Activated naive CD8-positive, alpha-beta T cell treated with anti-CD3 and anti-CD28 coated beads, Interleukin-2, amount 10 ng/mL, durations not matched to agents 7 days and 5 days (primary cell): Measurements from ENCODE around the gene ATG10. TPM values are rescaled to one million over a fixed set of nuclear protein-coding genes. Genes with fewer than 3 reads are reported as not detected.

Source experiments
- ATAC-seq: fragments of 150-1000 bp; cut with Tn5 transposase; one replicate; pipeline ENCODE4 v1.10.0; 2021; ENCODE audit warnings: low read depth, moderate library complexity
- POLR2A ChIA-PET: fragments of 350-600 bp; sonication (Branson Sonifier 250); formaldehyde crosslinking; loops from one replicate; lab custom pipeline; 2021; ENCODE audit warnings: antibody characterized with exemption; lab: Charles Lee
- DNase-seq: peaks from one replicate; pipeline ENCODE4 v3.0.0; 2021
- H3K27ac Mint-ChIP-seq: one replicate; pipeline ENCODE4 v1.8.0; 2022; ENCODE audit warnings: mild to moderate bottlenecking, mixed read lengths
- H3K27me3 Mint-ChIP-seq: one replicate; pipeline ENCODE4 v1.8.0; 2022; ENCODE audit warnings: mild to moderate bottlenecking, moderate library complexity, mixed read lengths
- H3K36me3 Mint-ChIP-seq: one replicate; pipeline ENCODE4 v1.8.0; 2021; ENCODE audit warnings: mild to moderate bottlenecking, mixed read lengths
- H3K4me1 Mint-ChIP-seq: one replicate; pipeline ENCODE4 v1.8.0; 2021; ENCODE audit warnings: mixed read lengths
- H3K4me3 Mint-ChIP-seq: one replicate; pipeline ENCODE4 v1.8.0; 2022; ENCODE audit warnings: mild to moderate bottlenecking, moderate library complexity, mixed read lengths
- H3K9me3 Mint-ChIP-seq: one replicate; pipeline ENCODE4 v1.8.0; 2021; ENCODE audit warnings: mixed read lengths
- total RNA-seq, 2 experiments: library from RNA; stranded (reverse); gene quantifications; one replicate each; pipeline ENCODE4 v1.2.3, GENCODE V29; 2021

ATG10 gene
- total RNA-seq, 2 experiments from 2014 or later = 11.5 to 12.4 TPM

DNA sequence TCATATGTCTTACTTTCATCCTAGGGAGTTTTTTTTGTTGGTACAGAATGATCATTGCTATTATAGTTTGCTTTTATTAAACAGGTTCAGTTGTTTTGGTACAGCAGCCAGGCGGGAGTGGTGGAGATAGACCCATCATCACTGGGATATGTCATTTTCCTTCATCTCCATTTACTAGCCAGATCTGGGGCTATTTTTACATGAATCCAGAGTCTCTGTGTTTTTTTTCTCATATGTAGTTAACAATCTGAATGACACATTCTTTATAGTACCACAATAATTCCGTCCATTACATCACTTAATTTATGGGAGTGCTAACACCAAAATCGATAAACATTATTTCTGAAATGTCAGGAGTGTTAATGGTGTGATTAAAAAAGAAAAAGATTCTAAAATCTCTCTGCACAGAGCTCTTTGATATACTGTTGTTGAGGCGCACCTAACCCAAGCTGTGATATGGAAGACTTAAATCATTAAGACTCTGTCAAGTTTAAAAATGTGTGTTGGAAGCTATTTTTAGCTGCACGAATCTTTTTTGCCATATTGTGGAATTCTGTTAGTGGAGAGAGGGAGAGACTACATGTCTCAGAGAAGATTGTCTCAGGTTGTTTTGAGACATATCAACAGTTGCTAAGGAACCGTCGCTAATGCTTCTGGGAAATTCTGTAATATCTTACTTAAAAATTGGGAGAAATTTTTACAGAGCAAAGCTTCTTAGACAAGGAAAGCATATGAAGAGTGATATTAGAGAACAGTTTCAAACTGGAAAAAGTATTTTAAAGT, 246.7 kb downstream of the ATG10 start:
- H3K4me3 Mint-ChIP-seq = no peak overlapping the region
- no peaks in the 10 kb centered on the region for H3K36me3 Mint-ChIP-seq
- no peaks in the 10 kb centered on the region for H3K9me3 Mint-ChIP-seq
- DNase-seq = no peak
- ATAC-seq = no peak
- H3K27me3 Mint-ChIP-seq = no peaks in the 10 kb centered on the region
- H3K27ac Mint-ChIP-seq = no peak overlapping the region
- POLR2A ChIA-PET = interaction anchor here (0.7 kb wide), 1 partner anchor 470 kb away, joined by 3 read pairs; no protein-coding TSS in a partner anchor
- peaks cover under 1% of the 10 kb centered on the region for H3K4me1 Mint-ChIP-seq

DNA sequence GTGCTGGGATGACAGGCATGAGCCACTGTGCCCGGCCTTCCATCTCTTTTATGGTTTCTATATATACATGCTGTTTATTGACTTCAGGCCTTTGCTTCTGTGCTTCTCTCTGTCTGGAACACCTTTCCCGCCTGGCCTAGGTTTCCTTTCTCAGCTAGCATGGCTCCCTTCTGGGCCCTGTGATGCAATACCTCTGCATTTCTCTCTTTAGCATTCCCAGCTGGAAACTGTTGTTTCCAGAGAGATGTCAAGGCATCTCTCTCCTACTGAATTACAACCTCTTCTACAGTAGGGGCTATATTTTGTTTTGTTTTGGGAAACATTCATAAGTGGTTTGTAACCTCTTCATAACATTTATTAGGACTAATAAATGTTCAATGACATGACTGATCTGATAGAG, 249.2 kb downstream of the ATG10 start:
- peaks cover 11% of the 10 kb centered on the region for H3K4me1 Mint-ChIP-seq
- H3K27ac Mint-ChIP-seq = no peak overlapping the region
- DNase-seq (no peak), ATAC-seq (no peak)
- POLR2A ChIA-PET = no interaction called here
- no peaks in the 10 kb centered on the region for H3K36me3 Mint-ChIP-seq
- no peak overlapping the region for H3K4me3 Mint-ChIP-seq
- no peaks in the 10 kb centered on the region for H3K9me3 Mint-ChIP-seq
- no peaks in the 10 kb centered on the region for H3K27me3 Mint-ChIP-seq

DNA sequence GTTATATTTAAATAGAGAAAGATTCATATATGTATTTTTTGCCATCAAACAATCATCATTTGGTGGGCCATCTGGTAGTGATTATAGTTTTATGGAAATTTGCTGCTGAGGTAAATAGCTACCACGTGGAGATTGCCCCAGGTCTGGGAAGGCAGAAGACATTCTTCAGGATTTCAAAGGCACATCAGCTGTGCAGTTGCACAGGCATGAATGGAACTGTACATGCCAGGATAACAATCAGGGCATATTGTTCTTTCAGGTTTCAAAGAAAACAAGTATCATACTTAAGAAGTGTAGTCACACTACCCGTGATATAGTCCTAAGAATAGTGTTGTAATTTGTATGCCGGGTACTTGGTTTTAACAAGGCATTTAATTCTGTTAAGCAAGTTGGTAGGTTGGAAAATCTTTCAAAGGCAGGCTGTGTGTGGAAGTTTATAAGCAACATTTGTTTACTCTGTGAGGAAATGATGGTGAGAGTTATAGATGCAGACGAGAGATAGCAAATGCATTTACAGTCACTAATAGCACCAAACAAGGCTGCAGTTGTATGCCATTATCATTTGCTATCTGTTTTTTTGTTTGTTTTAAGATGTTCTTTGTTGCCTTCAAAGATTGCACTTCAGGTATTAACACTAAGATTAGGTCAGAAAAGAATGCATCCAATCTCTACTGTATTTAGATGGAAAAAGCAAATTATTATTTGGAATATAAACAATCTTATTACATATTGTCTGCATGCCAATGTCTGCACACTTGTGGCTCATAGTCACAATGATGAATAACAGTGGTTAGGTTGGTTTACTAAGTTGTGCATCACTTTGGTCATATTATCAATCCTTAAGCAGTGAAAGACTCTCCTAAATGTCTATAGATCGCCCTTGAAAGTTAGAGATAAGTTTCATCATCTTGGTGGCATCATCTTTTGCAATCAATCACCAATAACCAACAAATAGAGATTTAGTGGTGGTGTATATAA, 251.1 kb downstream of the ATG10 start:
- no peak overlapping the region for H3K4me3 Mint-ChIP-seq
- DNase-seq (no peak), ATAC-seq (no peak)
- no peaks in the 10 kb centered on the region for H3K9me3 Mint-ChIP-seq
- peaks cover 11% of the 10 kb centered on the region for H3K4me1 Mint-ChIP-seq
- H3K27ac Mint-ChIP-seq = no peak overlapping the region
- H3K36me3 Mint-ChIP-seq = no peaks in the 10 kb centered on the region
- H3K27me3 Mint-ChIP-seq = no peaks in the 10 kb centered on the region
- POLR2A ChIA-PET = no interaction called here

DNA sequence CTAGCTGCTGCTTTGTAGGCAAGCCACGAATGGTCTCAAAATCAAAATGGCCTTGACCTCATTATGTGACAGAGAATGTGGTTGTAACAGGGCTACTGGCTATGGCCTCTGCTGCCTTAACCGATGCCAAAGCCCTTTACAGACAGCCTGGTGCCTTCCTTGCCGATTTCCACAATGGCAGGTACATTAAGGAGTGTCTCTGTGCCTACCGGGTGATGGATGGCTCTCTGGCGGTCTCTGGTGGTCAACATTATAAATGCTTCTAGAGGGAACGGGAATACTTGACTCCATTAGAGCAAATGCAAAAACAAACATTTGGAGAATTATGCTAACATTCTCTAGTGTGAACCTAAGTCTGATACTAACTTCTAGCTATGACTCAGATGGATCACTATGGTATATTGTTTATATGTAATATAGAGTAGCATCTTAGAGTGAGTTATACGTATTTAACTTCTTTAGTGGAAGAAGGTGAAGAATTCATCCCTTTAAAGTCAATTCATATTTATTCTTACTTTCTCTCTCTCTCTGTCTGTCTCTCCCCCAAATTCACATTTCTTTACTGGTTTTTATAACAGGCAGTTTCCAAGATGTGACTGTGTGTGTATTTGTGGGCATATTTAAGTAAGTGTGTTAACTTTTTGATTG, 253.8 kb downstream of the ATG10 start:
- POLR2A ChIA-PET = no interaction called here
- H3K27ac Mint-ChIP-seq = peak overlapping the region; percentile 51
- ATAC-seq (peak; percentile 73), DNase-seq (peak; percentile 49)
- H3K4me1 Mint-ChIP-seq = peaks cover 11% of the 10 kb centered on the region
- no peak overlapping the region for H3K4me3 Mint-ChIP-seq
- H3K36me3 Mint-ChIP-seq = no peaks in the 10 kb centered on the region
- no peaks in the 10 kb centered on the region for H3K27me3 Mint-ChIP-seq
- H3K9me3 Mint-ChIP-seq = no peaks in the 10 kb centered on the region

DNA sequence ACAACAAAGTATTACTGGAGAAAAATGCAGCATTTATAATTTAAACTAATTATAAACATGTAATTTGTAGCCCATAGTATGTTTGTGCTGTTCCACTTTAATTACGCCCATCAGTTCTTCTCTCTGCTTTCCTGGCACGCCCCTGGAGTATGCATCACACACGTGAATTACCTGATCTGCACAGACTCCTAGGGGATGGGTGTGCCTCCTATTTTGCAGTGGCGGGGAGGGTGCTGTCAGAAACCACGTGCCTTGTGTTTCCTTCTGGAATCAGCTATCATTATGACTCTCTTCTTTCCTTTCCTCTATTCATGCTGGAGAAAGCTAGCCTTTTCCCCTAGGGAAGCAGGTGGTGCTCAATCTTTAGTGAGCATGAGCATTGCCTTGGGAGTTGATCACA, 263.1 kb downstream of the ATG10 start:
- Mint-ChIP-seq H3K36me3 (no peaks in the 10 kb centered on the region), H3K27me3 (no peaks in the 10 kb centered on the region), H3K4me3 (no peak overlapping the region), H3K4me1 (no peaks in the 10 kb centered on the region), H3K9me3 (no peaks in the 10 kb centered on the region), H3K27ac (no peak overlapping the region)
- no peak for ATAC-seq
- no peak for DNase-seq
- POLR2A ChIA-PET = no interaction called here

DNA sequence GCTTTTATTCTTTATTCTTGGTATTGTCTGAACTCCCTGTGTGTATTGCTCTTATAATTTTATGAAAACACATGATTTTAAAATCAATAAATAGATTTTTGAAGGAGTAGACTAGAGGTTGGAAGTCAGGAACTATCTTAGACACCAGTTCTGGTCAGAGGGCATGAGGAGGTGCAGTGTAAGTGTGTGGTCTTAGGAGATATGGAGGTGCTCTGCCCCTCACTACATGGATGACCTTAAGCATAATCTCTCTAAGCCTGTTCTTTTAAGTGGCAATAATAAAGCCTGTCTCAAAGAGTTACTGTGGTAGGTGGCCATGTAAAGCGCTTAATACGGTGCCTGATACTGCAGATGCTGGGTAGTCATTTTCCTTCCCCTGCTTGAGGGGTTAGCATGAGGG, 272.3 kb downstream of the ATG10 start:
- peaks cover 12% of the 10 kb centered on the region for H3K36me3 Mint-ChIP-seq
- H3K9me3 Mint-ChIP-seq = peaks cover 4% of the 10 kb centered on the region
- H3K27ac Mint-ChIP-seq = no peak overlapping the region
- ATAC-seq (no peak), DNase-seq (no peak)
- no peaks in the 10 kb centered on the region for H3K27me3 Mint-ChIP-seq
- H3K4me3 Mint-ChIP-seq = no peak overlapping the region
- H3K4me1 Mint-ChIP-seq = no peaks in the 10 kb centered on the region
- POLR2A ChIA-PET = no interaction called here

DNA sequence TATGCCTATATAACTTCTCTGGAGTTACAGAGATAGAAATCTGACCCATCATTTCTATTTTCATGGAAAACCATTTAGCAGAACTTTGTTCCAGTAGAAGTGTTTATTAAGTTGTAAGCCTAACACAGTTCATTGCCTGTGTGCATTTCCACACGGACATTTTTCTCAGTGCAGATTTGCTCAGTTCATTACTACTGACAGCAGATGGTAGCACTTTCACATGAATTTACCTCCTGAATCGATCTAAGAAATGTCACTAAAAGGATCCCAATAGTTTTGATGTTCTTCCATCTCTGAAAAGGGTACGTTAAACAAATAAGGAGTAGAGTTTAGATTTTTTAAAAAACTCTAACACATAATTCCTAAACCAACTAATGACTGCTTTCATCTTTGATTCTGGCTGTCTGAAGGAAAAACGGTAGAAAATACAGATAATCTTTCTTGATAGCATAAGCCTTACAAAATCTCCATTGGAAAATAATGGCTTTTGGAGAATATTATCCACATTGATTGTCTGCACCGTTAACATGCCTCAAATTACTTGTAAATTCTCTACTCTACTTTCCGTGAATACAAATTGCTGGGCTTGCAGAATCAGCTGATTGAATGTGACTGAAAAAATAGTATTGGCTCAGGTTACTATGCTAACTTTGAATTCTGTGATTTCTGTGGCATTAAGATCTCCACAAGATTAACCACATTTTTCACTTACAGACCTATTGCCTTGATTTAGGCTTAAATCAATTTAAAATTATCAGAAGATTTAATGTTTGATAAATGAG, 273.2 kb downstream of the ATG10 start:
- peaks cover 12% of the 10 kb centered on the region for H3K36me3 Mint-ChIP-seq

DNA sequence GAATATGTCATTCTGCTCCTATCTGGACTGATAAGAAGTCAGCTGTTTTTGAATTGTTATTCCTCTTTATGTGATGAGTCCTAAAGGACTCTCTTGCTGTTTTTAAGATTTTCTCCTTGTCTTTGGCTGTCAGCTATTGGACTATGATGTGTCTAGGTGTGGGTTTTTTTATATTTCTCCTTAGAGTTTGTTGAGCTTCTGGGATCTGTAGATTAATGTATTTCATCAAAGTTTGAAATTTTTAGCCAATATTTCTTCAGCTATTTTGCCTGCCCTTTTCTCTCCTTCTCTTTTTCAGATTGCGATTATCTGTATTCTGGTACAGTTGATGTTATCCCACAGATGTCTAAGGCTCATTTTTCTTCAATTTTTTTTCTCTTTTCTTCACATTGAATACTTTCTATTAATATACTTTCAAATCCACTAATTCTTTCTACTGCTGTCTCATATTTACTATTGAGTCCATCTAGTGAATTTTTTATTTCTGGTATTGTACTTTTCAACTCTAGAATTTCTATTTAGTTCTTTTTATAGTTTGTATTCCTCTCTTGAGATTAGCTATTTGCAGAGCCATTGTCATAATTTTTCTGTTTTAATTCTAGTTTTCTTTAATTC, 275.2 kb downstream of the ATG10 start:
- no peaks in the 10 kb centered on the region for H3K27me3 Mint-ChIP-seq
- no peak overlapping the region for H3K4me3 Mint-ChIP-seq
- no peak for DNase-seq
- peaks cover 12% of the 10 kb centered on the region for H3K36me3 Mint-ChIP-seq
- H3K4me1 Mint-ChIP-seq = no peaks in the 10 kb centered on the region
- POLR2A ChIA-PET = no interaction called here
- H3K9me3 Mint-ChIP-seq = peaks cover 4% of the 10 kb centered on the region
- no peak for ATAC-seq
- H3K27ac Mint-ChIP-seq = no peak overlapping the region

More for the DNA sequence above, 273.2 kb downstream of the ATG10 start:
- Mint-ChIP-seq H3K9me3 (peaks cover 4% of the 10 kb centered on the region), H3K4me1 (no peaks in the 10 kb centered on the region), H3K27me3 (no peaks in the 10 kb centered on the region), H3K4me3 (no peak overlapping the region), H3K27ac (no peak overlapping the region)
- POLR2A ChIA-PET = no interaction called here
- no peak for ATAC-seq
- no peak for DNase-seq

DNA sequence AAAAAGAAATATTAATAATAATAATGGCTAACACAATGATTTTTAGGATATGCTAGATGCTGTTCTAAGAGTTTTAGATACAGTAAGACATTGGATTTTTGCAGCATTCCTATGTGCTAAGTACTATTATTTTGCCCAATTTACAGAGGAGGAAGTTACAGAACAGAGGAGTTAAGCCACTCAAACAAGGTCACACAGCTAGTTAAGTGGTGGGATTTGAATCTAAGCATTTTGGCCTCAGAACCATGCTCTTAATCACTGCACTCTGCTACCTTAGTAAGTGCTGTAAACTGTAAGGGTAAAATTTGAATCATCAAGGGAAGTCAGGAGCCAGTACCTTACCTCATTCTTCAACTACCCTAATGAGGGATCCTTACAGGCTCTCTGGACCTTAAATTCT, 280.9 kb downstream of the ATG10 start:
- POLR2A ChIA-PET = no interaction called here
- DNase-seq = no peak
- Mint-ChIP-seq H3K27ac (no peak overlapping the region), H3K9me3 (peaks cover 4% of the 10 kb centered on the region), H3K4me1 (peaks cover 4% of the 10 kb centered on the region), H3K4me3 (no peak overlapping the region), H3K27me3 (no peaks in the 10 kb centered on the region), H3K36me3 (peaks cover 13% of the 10 kb centered on the region)
- no peak for ATAC-seq

DNA sequence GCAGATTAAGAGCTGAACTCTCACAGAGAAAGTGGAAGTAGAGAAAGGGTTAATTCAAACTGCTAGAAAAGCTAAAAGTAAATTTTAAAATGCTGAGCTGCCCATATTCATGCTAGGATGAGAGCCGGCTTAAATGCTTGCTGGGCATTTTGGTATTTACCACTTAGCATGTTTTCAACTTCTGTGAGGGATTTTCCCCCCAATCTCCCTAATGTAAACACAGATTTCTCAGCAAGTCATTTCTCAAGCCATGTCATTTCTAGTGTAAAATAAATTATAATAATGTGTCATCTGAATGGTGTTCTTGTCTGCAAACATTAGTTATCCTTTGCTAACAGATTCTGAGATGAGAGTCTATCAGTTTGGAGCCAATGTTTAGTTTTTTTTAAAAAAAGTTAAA, 284.0 kb downstream of the ATG10 start:
- ATAC-seq = no peak
- Mint-ChIP-seq H3K9me3 (no peaks in the 10 kb centered on the region), H3K27ac (no peak overlapping the region), H3K4me1 (peaks cover 4% of the 10 kb centered on the region), H3K27me3 (no peaks in the 10 kb centered on the region), H3K4me3 (no peak overlapping the region), H3K36me3 (peaks cover 8% of the 10 kb centered on the region)
- no peak for DNase-seq
- POLR2A ChIA-PET = no interaction called here

DNA sequence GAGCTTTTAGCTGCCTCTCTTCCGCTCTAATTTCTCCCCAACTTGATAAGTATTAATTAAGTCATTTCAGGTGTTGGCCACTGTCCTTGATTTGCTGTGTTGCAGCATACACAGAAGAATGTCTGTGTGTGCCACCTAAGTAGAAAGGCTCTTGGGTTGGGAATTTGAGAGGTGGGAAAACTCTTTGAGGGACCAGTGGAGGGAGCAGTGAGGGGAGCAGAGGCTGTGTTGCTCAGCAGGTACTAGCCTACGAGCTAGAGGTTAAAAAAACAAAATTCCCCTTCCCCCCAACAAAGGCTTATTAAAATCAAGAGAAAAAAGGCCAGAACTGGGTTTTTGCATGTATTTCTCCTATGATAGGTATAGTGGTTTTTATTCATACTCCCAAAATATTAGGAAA, 285.4 kb downstream of the ATG10 start:
- ATAC-seq (no peak), DNase-seq (no peak)
- H3K27me3 Mint-ChIP-seq = no peaks in the 10 kb centered on the region
- no peak overlapping the region for H3K4me3 Mint-ChIP-seq
- H3K4me1 Mint-ChIP-seq = peaks cover 4% of the 10 kb centered on the region
- no peak overlapping the region for H3K27ac Mint-ChIP-seq
- peaks cover 8% of the 10 kb centered on the region for H3K36me3 Mint-ChIP-seq
- no peaks in the 10 kb centered on the region for H3K9me3 Mint-ChIP-seq
- POLR2A ChIA-PET = no interaction called here

DNA sequence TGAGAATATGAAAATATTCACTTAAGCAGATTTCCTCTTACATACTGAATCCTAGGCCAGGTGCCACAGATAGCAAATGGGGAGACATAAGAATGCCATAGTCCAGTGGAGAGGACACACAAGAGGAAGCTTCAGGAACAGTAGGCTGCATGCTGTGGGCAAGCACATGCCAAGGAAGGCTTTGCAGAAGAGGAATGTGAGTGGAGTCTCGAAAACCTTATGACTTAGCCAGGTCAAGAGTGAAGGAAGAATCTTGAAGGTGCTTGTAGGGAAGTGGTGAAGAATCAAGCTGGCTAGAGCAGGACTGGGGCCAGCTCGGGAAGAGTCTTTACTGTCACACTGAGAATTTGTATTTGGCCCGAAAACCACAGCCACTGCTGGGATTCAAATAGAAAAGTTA, 285.9 kb downstream of the ATG10 start:
- POLR2A ChIA-PET = no interaction called here
- no peak for ATAC-seq
- Mint-ChIP-seq H3K4me3 (no peak overlapping the region), H3K27ac (no peak overlapping the region), H3K4me1 (peaks cover 4% of the 10 kb centered on the region), H3K36me3 (peaks cover 7% of the 10 kb centered on the region), H3K9me3 (no peaks in the 10 kb centered on the region), H3K27me3 (no peaks in the 10 kb centered on the region)
- DNase-seq = no peak
